MG63 (cell line): Measurements from ENCODE around the gene CENPP. TPM values are rescaled to one million over a fixed set of nuclear protein-coding genes. Genes with fewer than 3 reads are reported as not detected.

Experiments
- DNase-seq: peaks from one replicate; pipeline ENCODE4 v3.0.0-alpha.2; 2020
- H3K27me3 ChIP-seq: fragments of 250-450 bp; sonication (Bioruptor Pico); 2 replicates; pipeline ENCODE4 v1.5.1; 2020; ENCODE audit warnings: mild to moderate bottlenecking, moderate library complexity
- H3K36me3 ChIP-seq: fragments of 250-450 bp; sonication (Bioruptor Pico); 2 replicates; pipeline ENCODE4 v1.5.1; 2020; ENCODE audit warnings: mild to moderate bottlenecking, moderate library complexity
- H3K4me3 ChIP-seq: fragments of 250-450 bp; sonication (Bioruptor Pico); 2 replicates; pipeline ENCODE4 v1.5.1; 2020; ENCODE audit warnings: mild to moderate bottlenecking, moderate library complexity
- H3K9me3 ChIP-seq: fragments of 250-450 bp; sonication (Bioruptor Pico); 2 replicates; pipeline ENCODE4 v1.5.1; 2020; ENCODE audit warnings: mild to moderate bottlenecking, moderate library complexity
- total RNA-seq: library from RNA; depleted of rRNA; stranded (reverse); fragments of >200 nt; shearing (Covaris generic); gene quantifications from 2 replicates; pipeline ENCODE4 v1.2.3, GENCODE V29; 2014; ENCODE audit warnings: low replicate concordance

CENPP gene
- total RNA-seq, 1 experiment from 2014 or later = 16.2 TPM

DNA sequence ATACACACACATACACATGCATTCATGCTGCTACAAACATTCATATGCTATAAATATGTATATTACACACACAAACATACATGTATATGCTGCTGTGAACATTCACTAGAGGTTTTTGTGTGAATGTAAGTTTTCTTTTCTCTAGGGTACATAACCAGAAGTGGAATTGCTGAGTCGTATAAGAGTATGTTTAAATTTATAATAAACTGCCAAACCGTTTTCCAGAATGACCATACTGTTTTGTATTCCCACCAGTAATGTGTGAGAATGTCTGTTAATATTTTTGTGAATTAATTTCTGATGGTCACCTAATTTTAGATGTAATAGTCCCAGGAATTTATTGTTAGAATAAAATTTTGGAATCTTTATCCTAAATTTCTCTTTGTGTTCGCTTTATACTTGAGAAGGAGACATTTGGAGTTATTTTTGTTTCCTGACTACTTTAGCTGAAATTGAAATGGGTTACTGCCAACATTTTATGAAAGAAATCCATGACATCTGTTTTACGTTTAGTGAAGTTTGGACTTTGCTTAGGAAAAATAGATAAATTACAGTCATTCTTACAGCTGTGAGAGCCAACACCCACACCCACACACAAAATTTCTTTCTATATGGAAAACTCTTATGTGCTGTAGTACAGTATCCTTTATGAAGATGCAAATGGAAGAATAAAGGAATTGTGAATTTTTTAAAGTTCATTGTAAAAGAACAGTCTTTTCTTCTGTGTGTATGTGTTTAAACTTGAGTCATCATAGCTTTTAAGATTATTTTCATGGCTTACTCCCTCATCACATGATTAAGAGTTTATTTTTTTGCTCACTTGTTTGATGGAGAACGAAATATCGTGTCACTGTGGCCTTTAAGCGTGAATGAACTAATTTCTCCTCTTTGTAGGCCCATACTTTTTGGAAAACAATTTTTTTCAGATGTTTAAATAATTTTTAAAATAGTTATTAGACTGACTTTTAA, 24.3 kb downstream of the CENPP start:
- Histone ChIP-seq H3K4me3 (no peak overlapping the region), H3K9me3 (peaks cover 2% of the 10 kb centered on the region; the same call in 1 of the 2 replicates), H3K36me3 (peaks cover 39% of the 10 kb centered on the region), H3K27me3 (no peaks in the 10 kb centered on the region)
- DNase-seq = no peak

DNA sequence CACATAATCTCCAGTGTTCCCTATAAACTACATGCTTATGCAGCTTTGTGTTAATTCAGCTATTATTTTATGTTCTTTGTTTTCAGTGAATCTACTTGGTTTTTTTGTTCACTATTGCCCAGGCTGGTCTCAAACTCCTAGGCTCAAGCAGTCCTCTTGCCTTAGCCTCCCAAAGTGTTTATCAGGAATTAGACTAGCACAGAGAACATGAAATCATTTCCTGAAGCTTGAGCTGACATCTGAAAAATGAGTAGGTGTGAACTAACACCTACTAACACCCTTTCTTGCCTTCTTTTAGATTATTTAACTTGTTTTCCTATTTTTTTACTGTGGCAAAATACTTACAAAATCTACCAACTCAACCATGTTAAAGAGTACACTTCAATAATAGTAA, 25.0 kb downstream of the CENPP start:
- DNase-seq = no peak
- H3K36me3 ChIP-seq = peaks cover 37% of the 10 kb centered on the region
- peaks cover 2% of the 10 kb centered on the region; the same call in 1 of the 2 replicates for H3K9me3 ChIP-seq
- no peak overlapping the region for H3K4me3 ChIP-seq
- H3K27me3 ChIP-seq = no peaks in the 10 kb centered on the region

DNA sequence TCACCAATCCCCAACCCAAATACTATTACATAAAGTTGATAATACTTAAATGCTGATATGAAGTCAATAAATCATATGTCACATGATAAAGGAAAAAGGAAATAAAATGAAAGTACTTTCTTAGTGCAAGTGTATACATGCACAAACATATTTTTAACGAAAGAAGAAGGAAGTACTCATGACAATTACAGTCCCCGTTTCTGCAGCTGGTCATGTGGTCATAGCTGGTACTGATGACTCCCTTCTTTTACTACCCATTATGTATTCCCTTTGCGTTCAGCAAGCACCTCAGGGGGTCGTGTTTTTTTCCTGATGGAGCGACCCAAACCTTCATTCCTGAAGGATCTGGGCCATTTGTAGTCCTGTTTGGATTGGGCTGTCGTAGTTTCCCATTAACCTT, 27.3 kb downstream of the CENPP start:
- H3K27me3 ChIP-seq = no peaks in the 10 kb centered on the region
- H3K4me3 ChIP-seq = no peak overlapping the region
- no peak for DNase-seq
- H3K9me3 ChIP-seq = peaks cover 2% of the 10 kb centered on the region
- peaks cover 33% of the 10 kb centered on the region for H3K36me3 ChIP-seq

DNA sequence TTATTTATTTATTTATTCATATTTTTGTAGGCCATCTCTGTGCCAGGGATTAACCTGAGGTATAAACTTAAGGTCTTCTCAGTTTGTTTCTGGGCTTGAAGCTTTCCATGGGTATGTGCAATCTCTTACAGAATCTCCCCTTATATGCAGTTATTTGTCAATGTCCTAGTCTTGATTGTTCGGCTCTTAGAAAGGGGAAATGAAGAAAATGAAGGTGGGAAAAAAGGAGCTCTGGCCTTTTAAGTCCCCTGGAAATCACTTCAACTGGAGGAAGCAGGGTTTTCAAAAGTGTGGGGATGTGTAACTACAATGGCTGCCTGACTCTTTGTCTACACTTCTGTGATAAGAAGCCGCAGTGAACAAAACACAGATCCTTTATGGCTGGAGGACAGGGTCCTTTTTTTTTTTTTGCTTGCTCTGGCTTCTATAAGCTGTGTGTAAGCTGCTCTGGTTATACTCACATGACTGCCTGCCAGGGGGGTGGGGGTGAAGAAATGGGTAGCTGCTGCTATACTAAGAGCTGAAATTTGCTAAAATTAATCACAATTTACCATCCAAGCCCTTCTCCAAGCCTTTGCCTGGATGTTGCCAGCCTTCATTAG, 33.7 kb downstream of the CENPP start:
- H3K4me3 ChIP-seq = no peak overlapping the region
- H3K9me3 ChIP-seq = peaks cover under 1% of the 10 kb centered on the region
- DNase-seq = no peak
- no peaks in the 10 kb centered on the region for H3K27me3 ChIP-seq
- peaks cover 13% of the 10 kb centered on the region for H3K36me3 ChIP-seq

DNA sequence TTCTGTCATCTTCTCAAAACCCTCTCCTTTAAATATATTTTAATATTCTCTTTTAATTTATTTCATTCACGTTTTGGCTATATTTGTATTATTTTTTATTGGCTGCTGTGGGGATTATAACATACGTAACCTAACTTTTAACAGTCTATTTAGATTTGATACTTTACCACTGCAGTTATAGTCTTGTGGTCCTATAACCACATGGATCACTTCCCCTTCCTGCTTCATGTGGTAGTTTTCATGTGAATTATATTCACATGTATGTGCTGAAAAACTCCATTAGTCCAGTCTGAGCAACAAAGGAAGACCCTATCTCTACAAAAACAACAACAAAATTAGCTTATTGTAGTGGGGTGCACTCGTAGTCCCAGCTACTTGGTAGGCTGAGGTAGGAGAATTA, 34.3 kb downstream of the CENPP start:
- DNase-seq = no peak
- H3K36me3 ChIP-seq = peaks cover 11% of the 10 kb centered on the region
- H3K9me3 ChIP-seq = no peaks in the 10 kb centered on the region; the same call in none of the 2 replicates
- H3K4me3 ChIP-seq = no peak overlapping the region
- no peaks in the 10 kb centered on the region for H3K27me3 ChIP-seq

DNA sequence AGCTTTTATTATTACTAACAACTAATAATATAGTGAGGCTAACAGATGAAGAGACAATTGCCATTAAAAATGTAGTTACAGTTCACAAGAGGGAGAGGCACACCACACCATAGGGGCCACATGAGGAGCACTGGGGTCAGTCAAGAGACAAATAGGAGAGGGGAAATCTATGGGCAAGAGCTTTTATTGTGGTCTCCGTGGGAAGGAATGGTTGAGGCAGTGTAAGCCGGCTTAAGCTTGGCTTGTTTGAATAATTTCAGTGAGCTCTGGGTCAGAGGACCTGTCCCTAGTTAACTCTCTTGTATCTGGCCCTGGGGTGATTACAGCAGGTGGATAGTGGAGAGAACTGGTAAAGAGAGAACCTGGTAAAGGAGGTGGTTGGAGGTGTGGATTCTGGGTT, 43.3 kb downstream of the CENPP start:
- Histone ChIP-seq H3K27me3 (no peaks in the 10 kb centered on the region), H3K4me3 (no peak overlapping the region), H3K36me3 (peaks cover 10% of the 10 kb centered on the region), H3K9me3 (no peaks in the 10 kb centered on the region; the same call in 1 of the 2 replicates)
- no peak for DNase-seq

DNA sequence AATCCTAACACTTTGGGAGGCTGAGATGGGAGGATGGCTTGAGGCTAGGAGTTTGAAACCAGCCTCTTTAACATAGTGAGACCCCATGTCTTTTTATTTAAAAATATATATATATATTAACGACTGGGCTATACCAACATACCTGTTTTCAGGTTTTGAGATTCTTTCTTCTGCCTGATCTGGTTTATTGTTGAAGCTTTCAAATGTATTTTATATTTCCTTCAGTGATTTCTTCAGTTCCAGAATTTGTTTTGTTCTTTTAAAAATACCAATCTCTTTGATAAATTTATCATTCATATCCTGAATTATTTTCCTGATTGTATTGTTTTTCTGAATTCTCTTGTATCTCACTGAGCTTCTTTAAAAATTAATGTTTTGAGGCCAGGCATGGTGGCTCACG, 47.4 kb downstream of the CENPP start:
- no peaks in the 10 kb centered on the region for H3K27me3 ChIP-seq
- H3K4me3 ChIP-seq = no peak overlapping the region
- DNase-seq = no peak
- peaks cover 5% of the 10 kb centered on the region; the same call in 1 of the 2 replicates for H3K36me3 ChIP-seq
- H3K9me3 ChIP-seq = no peaks in the 10 kb centered on the region; the same call in 1 of the 2 replicates

DNA sequence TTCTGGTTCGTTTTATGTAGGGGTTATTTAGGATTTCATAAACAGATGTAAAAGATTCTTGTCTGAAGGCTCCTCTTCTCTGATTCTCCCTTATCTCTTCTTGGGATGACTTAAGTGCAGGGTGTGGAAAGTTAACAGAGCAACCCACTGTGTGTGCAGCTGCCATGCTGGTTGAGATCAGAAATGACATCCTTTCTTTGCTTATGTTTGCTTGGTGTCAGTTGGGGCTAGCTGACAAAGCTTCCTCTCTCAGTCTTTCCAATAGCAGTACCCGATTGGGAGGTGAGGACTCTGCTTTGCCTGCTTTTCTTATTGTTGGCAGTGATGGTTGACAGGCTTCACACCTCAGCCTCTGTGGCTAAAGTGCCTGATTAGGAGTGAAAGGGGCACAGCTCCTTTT, 52.1 kb downstream of the CENPP start:
- DNase-seq = no peak
- H3K27me3 ChIP-seq = no peaks in the 10 kb centered on the region

DNA sequence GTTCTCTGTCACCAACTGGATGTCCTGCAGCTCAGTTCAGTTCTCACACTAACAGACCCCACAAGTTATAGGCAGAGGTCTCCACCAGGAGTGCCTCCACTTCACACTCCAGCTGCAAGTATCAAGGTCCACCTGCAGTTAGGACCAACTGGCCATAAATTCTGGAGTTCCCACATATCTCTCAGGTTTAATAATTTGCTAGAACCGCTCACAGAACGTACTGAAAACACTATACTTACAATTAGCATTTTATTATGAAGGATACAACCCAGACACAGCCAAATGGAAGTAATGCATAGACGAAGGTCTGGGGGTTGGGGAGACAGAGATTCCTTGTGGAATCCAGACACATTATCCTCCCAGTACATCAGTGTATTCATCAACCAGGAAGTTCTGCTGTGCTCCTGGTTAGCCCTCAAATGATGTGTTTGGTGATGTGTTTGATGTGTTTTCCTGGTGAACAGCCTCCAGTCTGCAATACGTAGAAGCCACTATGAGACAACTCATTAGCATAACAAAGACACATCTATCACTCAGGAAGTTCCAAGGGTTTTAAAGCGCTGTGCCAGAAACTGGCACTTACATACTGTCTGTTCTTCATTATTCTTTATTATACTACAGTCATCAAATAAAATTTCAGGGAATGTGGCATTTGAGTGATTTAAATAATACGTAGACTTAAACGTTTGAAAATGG, 53.3 kb downstream of the CENPP start:
- no peak for DNase-seq
- H3K36me3 ChIP-seq = no peaks in the 10 kb centered on the region
- no peaks in the 10 kb centered on the region for H3K27me3 ChIP-seq
- no peaks in the 10 kb centered on the region for H3K9me3 ChIP-seq
- no peak overlapping the region for H3K4me3 ChIP-seq

More for the DNA sequence above, 52.1 kb downstream of the CENPP start:
- Histone ChIP-seq H3K4me3 (no peak overlapping the region), H3K9me3 (no peaks in the 10 kb centered on the region; the same call in 1 of the 2 replicates), H3K36me3 (peaks cover 5% of the 10 kb centered on the region; the same call in 1 of the 2 replicates)

DNA sequence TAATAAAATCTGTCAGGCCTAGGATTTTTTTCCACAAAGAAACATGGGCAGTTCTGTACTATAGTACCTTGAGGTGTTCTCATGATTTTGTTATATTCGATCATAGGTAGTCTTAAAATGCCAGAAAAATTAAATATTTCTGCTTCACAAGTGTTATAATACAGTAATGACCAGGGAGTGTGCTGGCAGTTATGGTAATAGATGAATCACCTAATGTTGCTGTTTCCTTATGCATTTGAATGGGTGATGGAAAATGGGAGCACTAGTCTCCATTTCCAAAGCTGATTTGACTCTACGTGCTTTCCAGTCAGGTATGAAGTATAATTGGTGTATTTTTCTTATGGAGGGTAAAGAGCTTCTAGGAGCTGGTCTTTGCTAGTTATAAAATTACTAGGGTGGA, 54.9 kb downstream of the CENPP start:
- no peak for DNase-seq
- H3K4me3 ChIP-seq = no peak overlapping the region
- H3K27me3 ChIP-seq = no peaks in the 10 kb centered on the region
- no peaks in the 10 kb centered on the region for H3K9me3 ChIP-seq
- H3K36me3 ChIP-seq = no peaks in the 10 kb centered on the region

DNA sequence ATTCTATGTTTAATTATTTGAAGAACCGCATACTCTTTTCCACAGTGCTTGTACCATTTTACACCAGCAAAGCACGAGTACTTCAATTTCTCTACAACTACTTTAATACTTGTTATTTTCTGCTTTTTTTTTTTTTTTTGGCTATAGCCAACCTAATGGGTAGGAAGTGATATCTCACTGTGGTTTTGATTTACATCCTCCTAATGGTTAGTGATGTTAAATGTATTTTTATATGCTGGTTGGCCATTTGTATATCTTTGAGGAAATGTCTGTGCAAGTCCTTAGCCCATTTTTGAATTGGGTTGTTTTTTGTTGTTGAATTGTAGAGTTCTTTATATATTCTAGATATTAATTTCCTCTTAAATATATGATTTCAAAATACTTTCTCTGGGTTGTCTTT, 56.0 kb downstream of the CENPP start:
- Histone ChIP-seq H3K27me3 (no peaks in the 10 kb centered on the region), H3K4me3 (no peak overlapping the region), H3K9me3 (no peaks in the 10 kb centered on the region), H3K36me3 (no peaks in the 10 kb centered on the region)
- DNase-seq = no peak

DNA sequence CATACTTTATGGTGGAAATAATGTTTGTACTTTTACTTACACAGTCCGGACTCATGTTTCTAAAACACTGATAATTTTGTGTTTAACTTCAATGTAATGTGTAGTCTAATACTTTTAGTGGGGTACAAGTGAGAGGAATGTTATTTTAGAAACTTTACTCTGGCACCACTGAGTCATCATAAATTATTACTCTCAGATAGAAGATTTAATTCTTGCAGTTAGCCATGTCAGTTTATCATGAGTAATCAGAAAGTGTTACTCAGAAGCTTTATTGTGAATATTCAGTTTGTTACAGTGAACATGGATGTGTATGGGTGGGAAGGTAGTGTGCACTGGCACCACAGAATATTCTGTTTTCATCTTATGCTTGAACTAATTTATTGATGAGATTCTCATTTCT, 58.6 kb downstream of the CENPP start:
- no peak for DNase-seq
- Histone ChIP-seq H3K9me3 (no peaks in the 10 kb centered on the region), H3K27me3 (no peaks in the 10 kb centered on the region), H3K36me3 (no peaks in the 10 kb centered on the region), H3K4me3 (no peak overlapping the region)

DNA sequence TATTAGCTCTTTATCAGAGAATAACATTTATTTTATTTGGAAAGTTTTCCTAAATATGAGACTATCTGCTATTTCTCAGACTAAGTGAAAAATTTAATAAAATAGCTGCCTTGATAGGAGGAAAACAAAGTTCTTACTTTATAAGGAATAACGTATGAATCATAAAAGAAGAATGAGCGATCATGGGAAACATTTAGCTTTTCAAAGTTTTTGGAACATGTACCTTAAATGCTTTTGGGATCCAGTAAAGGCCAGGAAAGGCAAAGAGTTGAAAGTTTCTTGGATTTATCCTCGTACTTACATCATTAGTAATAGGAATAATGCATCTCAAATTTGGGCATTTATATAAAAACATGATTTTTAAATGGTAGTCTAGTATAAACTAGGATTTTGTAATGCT, 59.2 kb downstream of the CENPP start:
- no peak for DNase-seq
- H3K9me3 ChIP-seq = no peaks in the 10 kb centered on the region

DNA sequence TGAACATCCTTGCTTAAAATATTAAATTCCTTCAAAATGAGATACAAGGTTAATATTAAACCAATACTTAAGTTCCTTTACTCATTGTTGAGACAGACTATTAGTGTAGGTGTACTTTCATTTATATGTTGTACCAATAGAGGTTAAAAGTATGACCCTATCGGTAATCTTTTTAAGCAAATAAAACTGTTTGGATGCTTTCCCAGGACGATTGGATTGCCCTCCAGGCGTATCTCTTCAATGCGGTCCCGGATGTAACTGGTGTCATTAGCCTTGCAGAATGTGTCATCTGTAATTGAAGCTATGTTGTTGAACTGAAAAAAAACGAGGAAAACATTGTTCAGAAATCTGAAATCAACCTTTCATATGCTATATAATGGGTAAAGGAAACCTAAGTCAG, 59.7 kb downstream of the CENPP start:
- DNase-seq = no peak
- no peaks in the 10 kb centered on the region for H3K9me3 ChIP-seq
- no peaks in the 10 kb centered on the region for H3K36me3 ChIP-seq
- H3K27me3 ChIP-seq = no peaks in the 10 kb centered on the region
- H3K4me3 ChIP-seq = no peak overlapping the region

More for the DNA sequence above, 59.2 kb downstream of the CENPP start:
- H3K27me3 ChIP-seq = no peaks in the 10 kb centered on the region
- no peak overlapping the region for H3K4me3 ChIP-seq
- H3K36me3 ChIP-seq = no peaks in the 10 kb centered on the region

DNA sequence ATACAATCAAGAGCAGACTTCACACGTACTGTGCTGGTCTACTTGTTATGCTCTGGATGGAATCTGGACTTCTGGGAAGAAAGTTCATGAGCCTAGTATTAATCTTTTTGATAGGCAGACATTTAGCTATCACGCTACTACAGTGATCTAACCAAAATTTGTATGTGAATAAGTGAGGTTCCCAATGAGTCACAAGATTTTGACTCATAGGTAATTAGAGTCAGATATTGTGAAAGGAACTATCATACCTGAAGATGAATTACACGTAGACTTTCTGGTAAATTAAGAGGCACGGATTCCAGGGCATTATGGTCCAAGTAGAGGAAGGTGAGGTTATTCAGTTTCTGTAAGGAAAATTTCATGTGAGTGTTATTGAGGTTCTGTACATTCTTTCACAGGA, 60.2 kb downstream of the CENPP start:
- H3K36me3 ChIP-seq = no peaks in the 10 kb centered on the region
- no peaks in the 10 kb centered on the region for H3K9me3 ChIP-seq
- no peak overlapping the region for H3K4me3 ChIP-seq
- DNase-seq = no peak
- no peaks in the 10 kb centered on the region for H3K27me3 ChIP-seq

DNA sequence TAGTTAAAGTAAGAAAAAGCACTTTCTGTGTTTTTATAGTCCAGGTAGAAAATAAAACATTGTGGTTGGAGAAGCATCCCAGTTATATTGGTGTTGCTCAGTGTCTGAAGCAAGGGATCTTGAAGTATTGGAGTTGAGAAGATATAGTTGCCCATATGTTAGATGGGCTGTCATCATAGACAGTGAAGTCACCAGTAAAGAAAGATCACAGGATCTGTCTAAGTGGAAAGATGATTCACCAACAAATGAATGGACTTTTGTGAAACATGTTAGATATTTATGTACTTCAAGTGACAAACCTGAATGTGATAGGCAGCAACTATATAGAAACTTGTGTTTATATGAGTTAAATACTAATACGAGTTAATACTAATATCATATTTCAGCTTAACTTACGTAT, 66.9 kb downstream of the CENPP start:
- no peaks in the 10 kb centered on the region for H3K36me3 ChIP-seq
- no peak for DNase-seq
- no peaks in the 10 kb centered on the region for H3K27me3 ChIP-seq
- no peaks in the 10 kb centered on the region; the same call in 1 of the 2 replicates for H3K9me3 ChIP-seq
- no peak overlapping the region for H3K4me3 ChIP-seq

DNA sequence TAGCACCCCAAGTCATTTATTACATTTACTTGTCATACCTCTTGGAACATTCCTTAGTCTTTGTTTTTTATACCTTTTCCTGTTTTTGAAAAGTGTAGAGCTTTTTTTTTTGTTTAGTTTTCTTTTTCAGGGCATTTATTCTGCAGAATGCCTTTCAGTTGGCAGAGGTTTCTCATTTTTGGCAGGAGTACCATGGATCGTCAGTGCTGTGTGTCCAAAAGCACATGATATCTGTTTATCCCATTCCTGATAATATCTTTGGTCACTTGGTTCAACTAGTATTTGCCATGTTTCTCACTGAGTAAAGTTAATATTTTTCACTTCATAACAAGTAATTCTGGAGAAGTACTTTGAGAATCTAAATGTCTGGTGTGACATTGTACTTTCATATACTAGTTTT, 67.9 kb downstream of the CENPP start:
- Histone ChIP-seq H3K4me3 (peak overlapping the region; percentile 28), H3K36me3 (no peaks in the 10 kb centered on the region), H3K27me3 (no peaks in the 10 kb centered on the region), H3K9me3 (no peaks in the 10 kb centered on the region; the same call in 1 of the 2 replicates)
- DNase-seq = peak; percentile 38
